CD4-positive, alpha-beta T cell treated with Interleukin-15 for 1 hour (primary cell): ENCODE data around the gene PHOX2A.
"Not testable (repeated sequence)": the region's sequence is repeated elsewhere in the genome, so short reads cannot be mapped to it uniquely, and the experiment has no call there.

Experiments used
- DNase-seq: peaks from one replicate; pipeline ENCODE4 v3.0.0-alpha.2; 2020

PHOX2A gene

DNA sequence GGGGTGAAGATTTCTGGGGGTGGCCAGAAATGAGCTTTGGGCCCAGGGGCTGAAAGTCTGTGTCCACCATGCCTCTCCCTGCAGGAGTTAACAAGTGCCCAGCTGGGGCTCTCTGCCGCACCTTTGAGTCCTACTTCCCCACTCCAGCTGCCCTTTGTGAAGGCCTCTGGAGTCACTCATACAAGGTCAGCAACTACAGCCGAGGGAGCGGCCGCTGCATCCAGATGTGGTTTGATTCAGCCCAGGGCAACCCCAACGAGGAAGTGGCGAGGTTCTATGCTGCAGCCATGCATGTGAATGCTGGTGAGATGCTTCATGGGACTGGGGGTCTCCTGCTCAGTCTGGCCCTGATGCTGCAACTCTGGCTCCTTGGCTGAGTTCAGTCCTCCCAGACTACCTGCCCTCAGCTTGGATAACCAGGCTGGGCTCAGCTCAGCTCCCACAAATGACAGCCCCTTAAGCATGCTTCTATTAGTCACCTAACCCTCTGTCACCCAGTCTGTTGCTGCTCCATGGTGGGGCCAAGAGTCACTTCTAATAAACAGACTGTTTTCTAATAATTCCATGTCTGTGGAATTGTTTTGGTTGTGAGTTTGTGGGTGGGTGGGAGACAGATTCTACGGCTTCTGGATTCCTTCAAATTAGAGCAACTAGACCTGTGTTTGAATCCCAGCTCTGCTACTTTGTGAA lies 22.4 kb downstream of the PHOX2A start:
- no peak for DNase-seq

DNA sequence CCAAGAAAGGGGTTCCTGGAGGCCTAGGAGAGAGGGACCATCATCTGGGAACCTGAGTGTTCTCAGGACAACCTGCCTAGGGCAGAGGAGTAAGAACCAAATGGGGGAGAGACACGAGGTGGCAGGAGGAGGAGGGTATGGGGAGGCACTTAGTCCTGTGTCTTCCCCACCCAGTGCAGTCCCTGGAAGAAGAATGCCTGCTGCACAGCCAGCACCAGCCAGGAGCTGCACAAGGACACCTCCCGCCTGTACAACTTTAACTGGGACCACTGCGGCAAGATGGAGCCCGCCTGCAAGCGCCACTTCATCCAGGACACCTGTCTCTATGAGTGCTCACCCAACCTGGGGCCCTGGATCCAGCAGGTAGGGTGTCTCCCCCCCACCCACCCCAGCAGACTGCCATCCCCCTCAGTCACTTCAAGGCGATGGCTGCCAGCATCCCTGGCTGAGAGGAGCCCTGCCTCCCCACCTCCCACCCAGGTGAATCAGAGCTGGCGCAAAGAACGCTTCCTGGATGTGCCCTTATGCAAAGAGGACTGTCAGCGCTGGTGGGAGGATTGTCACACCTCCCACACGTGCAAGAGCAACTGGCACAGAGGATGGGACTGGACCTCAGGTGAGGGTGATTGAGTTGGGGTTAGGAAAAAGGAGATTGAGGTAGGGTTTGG lies 23.1 kb downstream of the PHOX2A start:
- DNase-seq: no peak

DNA sequence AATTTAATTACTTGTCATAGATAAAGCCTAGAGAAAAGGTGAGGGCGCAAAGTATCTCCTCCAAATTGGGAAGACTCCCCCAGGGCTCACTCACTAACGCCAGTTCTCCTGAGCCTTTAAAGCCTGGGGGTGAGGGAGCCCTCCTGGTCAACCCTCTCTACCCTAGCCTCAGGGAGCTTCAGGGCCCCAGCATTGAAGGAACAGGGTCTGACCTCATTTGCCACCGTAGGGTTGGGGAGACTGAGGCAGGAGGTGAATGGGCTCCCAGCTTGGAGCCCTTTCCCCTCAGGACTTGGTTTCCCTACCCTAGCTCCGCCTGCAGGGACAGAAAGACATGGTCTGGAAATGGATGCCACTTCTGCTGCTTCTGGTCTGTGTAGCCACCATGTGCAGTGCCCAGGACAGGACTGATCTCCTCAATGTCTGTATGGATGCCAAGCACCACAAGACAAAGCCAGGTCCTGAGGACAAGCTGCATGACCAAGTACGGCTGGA lies 25.7 kb downstream of the PHOX2A start:
- no peak for DNase-seq

DNA sequence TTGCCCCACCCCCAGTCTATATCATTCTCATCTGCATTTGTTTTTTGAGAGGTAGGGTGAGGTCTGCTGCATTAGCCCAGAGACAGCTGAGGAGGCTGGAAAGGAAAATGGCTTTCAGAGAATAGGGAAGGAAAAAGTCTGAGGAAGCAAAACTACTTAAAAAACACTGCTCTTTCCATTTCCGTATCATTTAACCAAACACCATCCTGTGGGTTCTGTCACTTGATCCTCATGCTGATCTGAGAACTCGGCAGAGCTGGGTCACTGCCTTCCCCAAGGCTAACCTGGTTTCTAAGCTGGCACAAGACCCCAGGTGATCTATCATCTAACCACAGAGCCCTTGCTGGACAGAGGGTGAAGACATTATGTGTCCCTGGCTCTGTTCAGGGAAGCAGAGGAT lies 26.1 kb downstream of the PHOX2A start:
- no peak for DNase-seq

DNA sequence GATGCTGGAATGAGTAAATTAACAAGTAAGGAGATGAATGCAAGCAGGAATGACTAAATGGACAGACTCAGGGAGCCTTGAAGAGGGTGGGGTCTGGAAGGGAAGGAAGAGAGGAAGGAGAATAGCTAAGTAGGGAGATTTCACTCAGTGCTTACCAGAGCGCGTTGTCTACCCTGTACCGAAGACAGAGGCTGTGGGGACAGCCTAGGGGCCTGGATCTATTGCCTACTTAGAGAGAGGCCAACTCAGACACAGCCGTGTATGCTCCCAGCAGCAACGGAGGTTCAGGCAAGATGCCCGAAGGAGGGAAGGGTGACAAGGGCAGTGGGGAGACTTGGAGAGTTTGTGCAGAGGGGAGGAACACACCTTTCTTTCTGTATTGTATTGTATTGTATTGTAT lies 27.3 kb downstream of the PHOX2A start, which contains the start of gene FOLR2:
TSS of gene FOLR2 (plus strand) at position 157 of the 400 bp plus-strand sequence. CDS start 1,791 bp downstream, outside the sequence.
- DNase-seq: no peak

DNA sequence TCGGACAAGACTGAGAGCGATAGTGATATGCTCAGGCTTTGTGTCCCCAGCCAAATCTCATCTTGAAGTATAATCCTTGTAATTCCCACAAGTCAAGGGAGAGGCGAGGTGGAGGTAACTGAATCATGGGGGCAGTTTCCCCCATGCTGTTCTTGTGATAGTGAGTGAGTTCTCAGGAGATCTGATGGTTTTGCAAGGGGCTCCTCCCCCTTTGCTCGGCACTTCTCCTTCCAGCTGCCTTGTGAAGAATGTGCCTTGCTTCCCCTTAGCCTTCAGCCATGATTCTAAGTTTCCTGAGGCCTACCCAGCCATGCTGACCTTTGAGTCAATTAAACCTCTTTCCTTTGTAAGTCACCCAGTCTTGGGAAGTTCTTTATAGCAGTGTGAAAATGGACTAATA lies 34.9 kb downstream of the PHOX2A start:
- no peak for DNase-seq

DNA sequence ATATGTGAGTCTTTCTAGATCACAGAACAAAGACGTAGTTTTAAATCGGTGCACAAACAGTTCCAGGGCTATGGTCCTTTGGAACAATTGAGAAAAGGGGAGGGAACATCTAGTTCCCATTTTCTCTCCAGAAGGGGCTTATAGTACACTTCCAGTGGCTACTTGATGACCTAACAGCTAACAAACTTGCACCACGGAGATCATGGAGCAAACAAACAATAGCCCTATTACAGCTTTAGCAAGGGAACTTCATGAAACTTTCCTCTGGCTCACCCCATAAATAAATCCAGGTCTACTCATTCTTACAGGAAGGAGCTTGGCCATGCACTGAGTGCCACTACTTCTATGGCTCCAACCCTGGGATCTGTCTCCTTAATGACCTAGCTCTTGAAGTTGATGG lies 35.7 kb downstream of the PHOX2A start:
- DNase-seq: no peak

DNA sequence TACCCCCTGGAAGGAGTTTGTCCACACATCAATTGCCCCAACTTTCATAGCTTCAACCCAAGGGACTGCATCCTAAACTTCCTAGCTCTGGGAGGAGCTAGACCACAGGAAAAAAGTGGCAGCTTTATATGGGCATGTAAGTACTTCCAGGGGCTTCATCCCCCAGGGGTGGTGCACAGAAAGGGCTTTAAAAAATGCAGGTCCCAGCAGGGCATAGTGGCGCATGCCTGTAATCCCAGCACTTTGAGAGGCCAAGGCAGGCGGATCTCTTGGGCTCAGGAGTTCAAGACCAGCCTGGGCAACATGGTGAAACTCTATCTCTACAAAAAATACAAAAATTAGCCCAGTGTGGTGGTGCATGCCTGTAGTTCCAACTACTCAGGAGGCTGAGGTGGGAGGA lies 37.2 kb downstream of the PHOX2A start:
- DNase-seq: not testable (repeated sequence)

DNA sequence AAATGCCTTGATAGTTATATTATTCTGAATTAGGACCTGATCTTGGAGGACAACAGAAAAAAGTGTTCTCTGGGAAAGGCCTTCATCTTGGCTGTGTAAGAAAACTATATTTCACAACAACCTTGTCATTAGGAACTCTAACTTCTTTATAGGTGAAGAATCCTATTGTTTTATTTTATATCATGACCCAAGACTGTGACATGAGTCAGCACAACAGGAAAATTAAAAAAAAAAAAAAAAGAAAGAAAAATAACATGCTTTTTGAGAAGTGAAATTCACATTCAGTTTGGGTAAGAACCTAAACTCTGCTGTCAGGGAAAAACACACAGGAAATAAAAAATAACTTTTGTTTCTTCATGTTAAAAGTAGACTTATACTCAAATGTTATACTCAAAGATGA lies 39.1 kb downstream of the PHOX2A start:
- no peak for DNase-seq

DNA sequence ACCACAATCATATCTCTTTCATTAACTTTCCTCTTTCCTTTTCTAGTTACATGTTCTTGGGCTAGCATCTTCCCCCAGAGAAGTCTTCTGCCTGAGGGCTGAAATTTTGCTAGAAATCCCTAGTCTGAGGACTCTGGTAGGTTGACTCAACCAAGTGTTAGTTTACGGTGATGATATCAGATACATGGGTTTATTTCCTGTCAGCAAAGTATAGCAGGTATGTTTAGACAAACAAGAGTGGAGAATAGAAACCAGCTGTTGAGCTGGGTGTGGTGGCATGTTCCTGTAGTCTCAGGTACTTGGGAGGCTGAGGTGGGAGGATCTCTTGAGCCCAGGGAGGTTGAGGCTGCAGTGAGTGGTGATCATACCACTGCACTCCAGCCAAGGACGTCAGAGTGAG lies 40.8 kb downstream of the PHOX2A start:
- DNase-seq: no peak

DNA sequence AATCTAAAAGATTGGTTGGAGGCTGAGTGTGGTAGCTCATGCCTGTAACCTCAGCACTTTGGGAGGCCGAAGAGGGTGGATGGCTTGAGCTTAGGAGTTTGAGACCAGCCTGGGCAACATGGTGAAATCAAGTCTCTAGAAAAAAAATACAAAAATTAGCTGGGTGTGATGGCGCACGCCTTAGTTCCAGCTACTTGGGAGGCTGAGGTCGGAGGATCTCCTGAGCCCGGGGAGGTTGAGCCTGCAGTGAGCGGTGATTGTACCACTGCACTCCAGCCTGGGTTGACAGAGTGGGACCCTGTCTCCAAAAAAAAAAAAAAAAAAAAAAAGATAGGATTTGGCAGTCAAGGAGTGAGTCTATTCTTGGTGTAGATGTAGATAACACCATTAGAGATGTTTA lies 41.4 kb downstream of the PHOX2A start:
- DNase-seq: no peak

DNA sequence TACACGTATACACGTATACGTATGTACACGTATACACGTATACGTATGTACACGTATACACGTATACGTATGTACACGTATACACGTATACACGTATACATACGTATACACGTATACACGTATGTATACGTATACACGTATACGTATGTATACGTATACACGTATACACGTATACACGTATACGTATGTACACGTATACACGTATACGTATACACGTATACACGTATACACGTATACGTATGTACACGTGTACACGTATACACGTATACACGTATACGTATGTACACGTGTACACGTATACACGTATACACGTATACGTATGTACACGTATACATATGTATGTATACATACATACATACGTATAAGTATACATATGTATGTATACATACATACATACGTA lies 42.5 kb downstream of the PHOX2A start:
- DNase-seq: not testable (repeated sequence)

DNA sequence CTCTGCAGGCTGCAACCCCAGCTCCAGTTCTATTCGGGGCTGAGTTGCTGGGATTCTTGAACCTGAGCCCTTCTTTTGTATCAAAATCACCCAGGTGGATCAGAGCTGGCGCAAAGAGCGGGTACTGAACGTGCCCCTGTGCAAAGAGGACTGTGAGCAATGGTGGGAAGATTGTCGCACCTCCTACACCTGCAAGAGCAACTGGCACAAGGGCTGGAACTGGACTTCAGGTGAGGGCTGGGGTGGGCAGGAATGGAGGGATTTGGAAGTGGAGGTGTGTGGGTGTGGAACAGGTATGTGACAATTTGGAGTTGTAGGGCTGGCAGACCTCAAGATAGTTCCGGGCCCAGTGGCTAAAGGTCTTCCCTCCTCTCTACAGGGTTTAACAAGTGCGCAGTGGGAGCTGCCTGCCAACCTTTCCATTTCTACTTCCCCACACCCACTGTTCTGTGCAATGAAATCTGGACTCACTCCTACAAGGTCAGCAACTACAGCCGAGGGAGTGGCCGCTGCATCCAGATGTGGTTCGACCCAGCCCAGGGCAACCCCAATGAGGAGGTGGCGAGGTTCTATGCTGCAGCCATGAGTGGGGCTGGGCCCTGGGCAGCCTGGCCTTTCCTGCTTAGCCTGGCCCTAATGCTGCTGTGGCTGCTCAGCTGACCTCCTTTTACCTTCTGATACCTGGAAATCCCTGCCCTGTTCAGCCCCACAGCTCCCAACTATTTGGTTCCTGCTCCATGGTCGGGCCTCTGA lies 48.3 kb downstream of the PHOX2A start:
- DNase-seq: no peak

DNA sequence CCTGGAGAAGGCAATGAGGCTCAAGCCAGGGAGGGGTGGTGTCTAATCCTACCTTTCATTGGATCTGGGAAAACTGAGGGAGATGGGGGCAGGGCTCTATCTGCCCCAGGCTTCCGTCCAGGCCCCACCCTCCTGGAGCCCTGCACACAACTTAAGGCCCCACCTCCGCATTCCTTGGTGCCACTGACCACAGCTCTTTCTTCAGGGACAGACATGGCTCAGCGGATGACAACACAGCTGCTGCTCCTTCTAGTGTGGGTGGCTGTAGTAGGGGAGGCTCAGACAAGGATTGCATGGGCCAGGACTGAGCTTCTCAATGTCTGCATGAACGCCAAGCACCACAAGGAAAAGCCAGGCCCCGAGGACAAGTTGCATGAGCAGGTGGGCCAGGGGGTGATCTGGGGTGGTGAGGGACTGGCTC lies 52.0 kb downstream of the PHOX2A start, which contains the start of gene FOLR1:
TSS of gene FOLR1 (plus strand) at position 180 of the 421 bp plus-strand sequence. CDS start at position 214, 34 bp downstream.
- no peak for DNase-seq

DNA sequence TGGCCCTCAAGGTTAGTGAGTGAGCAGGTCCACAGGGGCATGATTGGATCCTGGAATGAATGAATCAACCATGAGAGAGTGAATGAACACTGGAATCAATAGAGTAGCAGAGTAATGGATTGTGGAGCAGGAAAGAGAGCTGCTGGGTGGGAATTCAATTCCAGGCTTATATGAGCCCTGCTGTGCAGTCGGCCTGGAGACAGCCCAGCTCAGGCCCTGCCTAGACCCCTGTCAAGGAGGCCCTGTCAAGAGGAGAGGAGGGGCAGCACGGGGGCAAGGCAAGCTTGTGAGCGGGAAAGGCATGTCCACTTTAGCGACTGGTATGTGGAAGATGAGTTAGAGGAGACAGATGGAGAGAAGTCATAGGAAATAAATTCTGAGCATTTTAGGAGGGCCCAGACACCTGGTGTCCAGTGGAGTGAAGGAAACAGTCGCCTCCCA lies 53.3 kb downstream of the PHOX2A start:
- DNase-seq: no peak

DNA sequence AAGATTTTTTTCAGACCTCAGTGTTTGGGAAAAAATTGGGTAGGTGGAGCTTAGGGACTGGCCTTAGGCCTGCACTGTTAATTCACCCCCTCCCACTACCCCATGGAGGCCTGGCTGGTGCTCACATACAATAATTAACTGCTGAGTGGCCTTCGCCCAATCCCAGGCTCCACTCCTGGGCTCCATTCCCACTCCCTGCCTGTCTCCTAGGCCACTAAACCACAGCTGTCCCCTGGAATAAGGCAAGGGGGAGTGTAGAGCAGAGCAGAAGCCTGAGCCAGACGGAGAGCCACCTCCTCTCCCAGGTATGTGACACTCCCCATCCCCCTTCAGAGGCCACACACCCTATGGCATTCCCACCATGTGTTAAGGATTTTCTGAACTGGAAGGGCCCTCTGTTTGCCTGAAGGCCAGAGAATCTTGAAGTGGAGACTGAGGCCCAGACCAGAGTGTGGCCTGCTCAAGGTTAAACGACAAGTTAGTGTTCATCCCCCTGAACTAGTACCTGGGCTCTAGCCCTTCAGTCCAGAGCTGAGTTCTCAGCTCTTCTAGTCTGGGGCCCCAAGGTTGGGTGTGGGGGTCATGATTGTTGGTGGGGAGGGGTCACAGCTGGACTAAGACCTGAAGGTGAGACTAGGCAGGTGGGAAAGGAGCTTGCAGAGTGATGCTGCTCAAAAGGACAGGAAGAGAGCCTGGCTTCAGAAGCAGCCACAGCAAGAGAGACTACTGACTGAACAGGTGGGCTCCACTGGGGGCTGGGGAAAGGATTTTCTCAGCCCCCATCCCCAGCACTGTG lies 54.3 kb downstream of the PHOX2A start:
- no peak for DNase-seq
